Activated CD4-positive, alpha-beta T cell treated with anti-CD3 and anti-CD28 coated beads, Interleukin-2, amount 10 ng/mL, durations not matched to agents 24 days and 14 days (primary cell): ENCODE measurements around the gene SERPINE2. TPM values are rescaled to one million over a fixed set of nuclear protein-coding genes. Genes with fewer than 3 reads are reported as not detected.

ENCODE experiments used
- DNase-seq: peaks from one replicate; pipeline ENCODE4 v3.0.0; 2022
- H3K27ac Mint-ChIP-seq: one replicate; pipeline ENCODE4 v1.8.0; 2022; ENCODE audit warnings: mild to moderate bottlenecking, mixed read lengths
- H3K27me3 Mint-ChIP-seq: one replicate; pipeline ENCODE4 v1.8.0; 2022; ENCODE audit warnings: mixed read lengths
- H3K36me3 Mint-ChIP-seq: one replicate; pipeline ENCODE4 v1.8.0; 2022; ENCODE audit warnings: low read depth, mild to moderate bottlenecking, mixed read lengths
- H3K4me1 Mint-ChIP-seq: one replicate; pipeline ENCODE4 v1.8.0; 2021; ENCODE audit warnings: mixed read lengths
- H3K4me3 Mint-ChIP-seq: one replicate; pipeline ENCODE4 v1.8.0; 2022; ENCODE audit warnings: mild to moderate bottlenecking, moderate library complexity, mixed read lengths
- H3K9me3 Mint-ChIP-seq: one replicate; pipeline ENCODE4 v1.8.0; 2021; ENCODE audit warnings: mixed read lengths
- intact Hi-C: fragments of 100-400 bp; cut with micrococcal nuclease; formaldehyde crosslinking; loops from one replicate; pipeline ENCODE4 v1.15.1; 2023
- total RNA-seq: library from RNA; stranded (reverse); gene quantifications from 2 replicates; pipeline ENCODE4 v1.2.3, GENCODE V29; 2022

The SERPINE2 gene
- total RNA-seq, 1 donor from 2014 or later = 23.2 TPM

- Mint-ChIP-seq H3K27ac (no peak overlapping the region), H3K9me3 (no peaks in the 10 kb centered on the region), H3K27me3 (no peaks in the 10 kb centered on the region), H3K4me1 (peaks cover 9% of the 10 kb centered on the region), H3K36me3 (peaks cover 19% of the 10 kb centered on the region), H3K4me3 (no peak overlapping the region)
- intact Hi-C loops = loop anchor here (1.0 to 2.0 kb wide), 3 partner anchors 22 to 398 kb away; no protein-coding TSS in a partner anchor
- DNase-seq = peak; percentile 90
Observed at GRCh38 chr2:223970343-223971128, 68.5 kb downstream of the SERPINE2 start.

- peaks cover 19% of the 10 kb centered on the region for H3K36me3 Mint-ChIP-seq
- no peak overlapping the region for H3K27ac Mint-ChIP-seq
- H3K9me3 Mint-ChIP-seq = no peaks in the 10 kb centered on the region
- H3K27me3 Mint-ChIP-seq = no peaks in the 10 kb centered on the region
- H3K4me1 Mint-ChIP-seq = peaks cover 9% of the 10 kb centered on the region
- intact Hi-C loops = loop anchor here (1.0 to 2.0 kb wide), 3 partner anchors 23 to 399 kb away; no protein-coding TSS in a partner anchor
- no peak for DNase-seq
- no peak overlapping the region for H3K4me3 Mint-ChIP-seq
Observed at GRCh38 chr2:223969856-223970255, 69.2 kb downstream of the SERPINE2 start.

DNA sequence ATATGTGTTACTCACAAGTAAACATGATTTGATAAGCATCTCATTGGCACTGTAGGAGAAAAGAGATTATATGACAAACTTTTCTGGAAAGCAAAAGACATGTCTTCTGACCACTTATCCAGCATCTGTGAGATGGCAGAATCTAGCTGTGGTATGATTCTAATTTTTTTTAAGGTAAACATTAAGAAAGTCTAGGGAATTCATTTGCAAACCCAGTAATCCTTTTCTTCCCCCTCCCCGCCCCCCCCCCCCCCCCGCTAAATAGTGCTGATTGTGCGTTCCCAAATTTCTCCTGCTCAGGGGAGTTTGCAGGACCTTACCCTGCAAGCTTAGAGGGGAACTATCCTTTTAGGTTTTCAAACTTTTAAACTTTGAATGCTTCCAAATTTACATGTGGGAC, 69.8 kb downstream of the SERPINE2 start:
- H3K4me1 Mint-ChIP-seq = peaks cover 9% of the 10 kb centered on the region
- intact Hi-C loops = no loop called here
- H3K9me3 Mint-ChIP-seq = no peaks in the 10 kb centered on the region

GRCh38 chr2:223967981-223968380, 71.1 kb downstream of the SERPINE2 start:
- H3K36me3 Mint-ChIP-seq = peaks cover 21% of the 10 kb centered on the region
- H3K4me3 Mint-ChIP-seq = no peak overlapping the region
- H3K27me3 Mint-ChIP-seq = no peaks in the 10 kb centered on the region
- H3K27ac Mint-ChIP-seq = no peak overlapping the region
- DNase-seq = no peak
- intact Hi-C loops = no loop called here
- peaks cover 12% of the 10 kb centered on the region for H3K4me1 Mint-ChIP-seq
- no peaks in the 10 kb centered on the region for H3K9me3 Mint-ChIP-seq

More for the DNA sequence above, 69.8 kb downstream of the SERPINE2 start:
- Mint-ChIP-seq H3K4me3 (no peak overlapping the region), H3K27me3 (no peaks in the 10 kb centered on the region), H3K27ac (no peak overlapping the region), H3K36me3 (peaks cover 19% of the 10 kb centered on the region)
- no peak for DNase-seq

DNA sequence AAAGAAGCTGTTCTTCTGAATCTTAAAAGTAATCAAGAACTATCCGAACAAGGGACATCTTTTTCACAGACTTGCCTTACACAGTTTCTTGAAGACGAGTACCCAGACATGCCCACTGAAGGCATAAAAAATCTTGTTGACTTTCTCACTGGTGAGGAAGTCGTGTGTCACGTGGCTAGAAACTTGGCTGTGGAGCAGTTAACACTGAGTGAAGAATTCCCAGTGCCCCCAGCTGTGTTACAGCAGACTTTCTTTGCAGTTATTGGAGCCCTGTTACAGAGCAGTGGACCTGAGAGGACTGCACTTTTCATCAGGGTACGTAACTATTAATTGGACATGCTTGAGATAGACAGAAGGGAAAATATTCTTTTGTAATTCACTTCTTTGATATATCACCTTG, 79.4 kb downstream of the SERPINE2 start:
- no peak for DNase-seq
- Mint-ChIP-seq H3K4me3 (peak overlapping the region; percentile 70), H3K36me3 (peaks cover 36% of the 10 kb centered on the region), H3K9me3 (no peaks in the 10 kb centered on the region), H3K4me1 (peaks cover 55% of the 10 kb centered on the region), H3K27ac (no peak overlapping the region), H3K27me3 (no peaks in the 10 kb centered on the region)
- intact Hi-C loops = loop anchor here (5.0 kb wide), 5 partner anchors 77 to 1083 kb away; partner anchors contain the start of genes CUL3 and DOCK10

- peak; percentile 100 for DNase-seq
- intact Hi-C loops = loop anchor here (1.0 to 5.0 kb wide), 9 partner anchors 12 to 1085 kb away; partner anchors contain the start of genes AP1S3, CUL3, DOCK10 and WDFY1
- Mint-ChIP-seq H3K27me3 (no peaks in the 10 kb centered on the region), H3K4me3 (peak within 1 kb of the TSS; percentile 95), H3K36me3 (peaks cover 31% of the 10 kb centered on the region), H3K4me1 (peaks cover 62% of the 10 kb centered on the region), H3K27ac (peak within 1 kb of the TSS; percentile 95), H3K9me3 (no peaks in the 10 kb centered on the region)
Observed at GRCh38 chr2:223957092-223957851, 81.8 kb downstream of the SERPINE2 start, which contains the start of gene MRPL44. TSS of gene MRPL44 (plus strand) at chr2:223957463. CDS start at chr2:223957473, 10 bp downstream.

- intact Hi-C loops = loop anchor here (5.0 kb wide), 5 partner anchors 74 to 1086 kb away; partner anchors contain the start of genes CUL3 and DOCK10
- Mint-ChIP-seq H3K4me3 (peak overlapping the region; percentile 51), H3K27me3 (no peaks in the 10 kb centered on the region), H3K9me3 (no peaks in the 10 kb centered on the region), H3K27ac (peak overlapping the region; percentile 70), H3K4me1 (peaks cover 58% of the 10 kb centered on the region), H3K36me3 (peaks cover 23% of the 10 kb centered on the region)
- peak; percentile 75 for DNase-seq
Observed at GRCh38 chr2:223956300-223956699, 82.8 kb downstream of the SERPINE2 start.

- no peak for DNase-seq
- H3K36me3 Mint-ChIP-seq = peaks cover 8% of the 10 kb centered on the region
- no peaks in the 10 kb centered on the region for H3K27me3 Mint-ChIP-seq
- H3K4me1 Mint-ChIP-seq = peaks cover 52% of the 10 kb centered on the region
- no peak overlapping the region for H3K4me3 Mint-ChIP-seq
- H3K27ac Mint-ChIP-seq = peak overlapping the region; percentile 37
- intact Hi-C loops = no loop called here
- peaks cover 4% of the 10 kb centered on the region for H3K9me3 Mint-ChIP-seq
Observed at GRCh38 chr2:223954401-223954800, 84.7 kb downstream of the SERPINE2 start.

GRCh38 chr2:223952280-223952968, 86.7 kb downstream of the SERPINE2 start:
- intact Hi-C loops = no loop called here

GRCh38 chr2:223950448-223951347, 88.4 kb downstream of the SERPINE2 start:
- Mint-ChIP-seq H3K9me3 (peaks cover 4% of the 10 kb centered on the region), H3K4me1 (peaks cover 60% of the 10 kb centered on the region), H3K36me3 (peaks cover 4% of the 10 kb centered on the region), H3K27ac (peak overlapping the region; percentile 90), H3K27me3 (no peaks in the 10 kb centered on the region), H3K4me3 (peak overlapping the region; percentile 42)
- intact Hi-C loops = loop anchor here (1.0 kb wide), 1 partner anchor 9 kb away; no protein-coding TSS in a partner anchor
- DNase-seq = no peak

More at GRCh38 chr2:223952280-223952968, 86.7 kb downstream of the SERPINE2 start:
- peaks cover 60% of the 10 kb centered on the region for H3K4me1 Mint-ChIP-seq
- DNase-seq = no peak
- H3K9me3 Mint-ChIP-seq = peaks cover 4% of the 10 kb centered on the region
- peaks cover 7% of the 10 kb centered on the region for H3K36me3 Mint-ChIP-seq
- H3K27me3 Mint-ChIP-seq = no peaks in the 10 kb centered on the region
- peak overlapping the region; percentile 4 for H3K4me3 Mint-ChIP-seq
- H3K27ac Mint-ChIP-seq = peak overlapping the region; percentile 52

DNA sequence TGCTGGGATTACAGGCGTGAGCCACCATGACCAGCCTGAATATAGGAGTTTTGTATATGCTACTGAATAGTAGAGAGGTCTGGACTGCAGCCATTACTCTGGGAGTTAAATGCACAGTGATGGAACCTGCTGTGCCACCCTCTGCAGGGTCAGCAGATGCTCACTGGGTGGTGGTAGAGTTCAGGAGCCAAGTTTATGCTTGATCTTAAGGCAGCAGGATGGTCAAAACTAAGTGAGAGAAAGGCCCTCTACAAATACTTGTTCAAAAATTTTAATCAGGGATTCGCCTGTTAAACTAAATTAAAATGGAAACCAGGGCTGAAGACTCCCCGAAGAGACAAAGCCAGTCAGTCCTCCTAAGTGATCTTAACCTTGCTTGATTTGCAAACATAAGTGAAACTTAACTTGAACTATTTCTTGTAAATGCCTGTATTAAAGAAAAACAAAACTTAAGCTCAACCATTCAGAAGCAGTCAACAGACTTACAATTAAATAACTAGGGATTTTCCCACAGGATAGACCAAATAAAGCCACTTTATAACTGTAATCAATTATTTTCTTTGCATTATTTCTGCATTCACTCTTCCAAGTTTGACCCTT, 89.7 kb downstream of the SERPINE2 start:
- Mint-ChIP-seq H3K4me1 (peaks cover 52% of the 10 kb centered on the region), H3K4me3 (peak overlapping the region; percentile 28), H3K27me3 (no peaks in the 10 kb centered on the region), H3K9me3 (peaks cover 4% of the 10 kb centered on the region), H3K27ac (peak overlapping the region; percentile 90), H3K36me3 (peaks cover 5% of the 10 kb centered on the region)
- intact Hi-C loops = no loop called here
- no peak for DNase-seq

GRCh38 chr2:223947711-223948205, 91.3 kb downstream of the SERPINE2 start:
- H3K9me3 Mint-ChIP-seq = peaks cover 4% of the 10 kb centered on the region
- peaks cover 61% of the 10 kb centered on the region for H3K4me1 Mint-ChIP-seq
- intact Hi-C loops = no loop called here
- no peak for DNase-seq
- H3K27ac Mint-ChIP-seq = peak overlapping the region; percentile 31
- peaks cover 8% of the 10 kb centered on the region for H3K36me3 Mint-ChIP-seq
- no peaks in the 10 kb centered on the region for H3K27me3 Mint-ChIP-seq
- H3K4me3 Mint-ChIP-seq = no peak overlapping the region
